Measurements from ENCODE around the gene MYO9B.

Gene MYO9B

DNA sequence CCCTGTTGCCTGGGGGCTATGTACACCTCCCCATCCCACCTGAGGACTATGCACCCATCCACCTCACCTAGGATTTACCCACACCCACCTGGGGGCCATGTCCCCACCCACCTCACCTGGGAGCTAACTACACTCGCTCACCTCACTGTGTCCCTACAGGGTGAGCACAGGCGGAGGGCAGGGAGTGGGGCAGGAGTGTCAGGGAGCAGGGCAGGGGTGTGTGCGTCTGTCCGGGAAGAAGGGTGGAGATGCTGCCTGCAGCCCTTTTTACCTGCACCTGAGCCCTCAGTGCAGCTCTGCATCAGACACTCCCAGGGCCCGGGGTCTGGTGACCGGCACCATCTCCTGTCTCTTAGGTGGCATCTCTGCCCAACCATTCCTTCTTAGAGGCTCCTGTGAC lies 38.4 kb upstream of the MYO9B start:
- Histone ChIP-seq H3K36me3 (ENCODE audit: control insufficient read depth in 5 of 5, insufficient read depth in 5 of 5, low read length in 5 of 5) (no peaks in the 10 kb centered on the region), H3K9ac (ENCODE audit: low read length in 5 of 5) (no peak overlapping the region), H3K4me1 (ENCODE audit: control insufficient read depth in 5 of 5, insufficient read depth in 5 of 5, low read length in 5 of 5) (peaks cover 0 to 11% (median 7%) of the 10 kb centered on the region in 5 donors), H3K4me3 (ENCODE audit: low read depth in 1 of 5, low read length in 5 of 5) (no peak overlapping the region), H3K27ac (ENCODE audit: low read depth, low read length) (no peak overlapping the region), H3K9me3 (ENCODE audit: control insufficient read depth in 5 of 5, low read length in 5 of 5) (no peaks in the 10 kb centered on the region), H3K27me3 (ENCODE audit: control insufficient read depth in 5 of 5, insufficient read depth in 4 of 5, low read length in 5 of 5) (peaks cover 0 to 7% (median 0%) of the 10 kb centered on the region in 5 donors)

- peaks cover 0 to 12% (median 7%) of the 10 kb centered on the region in 5 donors for H3K4me1 ChIP-seq (ENCODE audit: control insufficient read depth in 5 of 5, insufficient read depth in 5 of 5, low read length in 5 of 5)
- no peaks in the 10 kb centered on the region for H3K9me3 ChIP-seq (ENCODE audit: control insufficient read depth in 5 of 5, low read length in 5 of 5)
- H3K36me3 ChIP-seq (ENCODE audit: control insufficient read depth in 5 of 5, insufficient read depth in 5 of 5, low read length in 5 of 5) = no peaks in the 10 kb centered on the region
- no peak overlapping the region for H3K27ac ChIP-seq (ENCODE audit: low read depth, low read length)
- no peak overlapping the region for H3K9ac ChIP-seq (ENCODE audit: low read length in 5 of 5)
- no peak overlapping the region for H3K4me3 ChIP-seq (ENCODE audit: low read depth in 1 of 5, low read length in 5 of 5)
- peaks cover 0 to 7% (median 0%) of the 10 kb centered on the region in 5 donors for H3K27me3 ChIP-seq (ENCODE audit: control insufficient read depth in 5 of 5, insufficient read depth in 4 of 5, low read length in 5 of 5)
Measured at GRCh38 chr19:17037966-17038500, 37.5 kb upstream of the MYO9B start.

DNA sequence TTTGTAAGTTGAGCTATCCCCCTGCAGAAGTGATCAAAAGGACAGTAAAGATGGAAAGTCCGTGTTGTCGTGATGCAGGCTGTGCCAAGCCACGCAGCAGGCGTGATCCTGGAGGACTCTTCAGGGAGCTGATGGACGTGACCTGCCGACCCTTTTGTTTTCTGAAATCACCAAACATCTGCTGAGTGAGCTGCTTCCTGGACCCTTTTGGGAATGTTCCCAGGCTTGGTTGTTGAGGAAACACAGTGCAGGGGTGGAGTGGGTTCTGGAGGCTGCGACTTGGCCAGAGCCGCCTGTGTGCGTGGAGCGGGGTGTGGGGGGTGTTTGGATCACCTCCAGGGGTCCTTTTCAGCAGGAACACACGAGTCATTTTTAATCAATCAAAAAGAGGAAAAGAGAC lies 33.6 kb upstream of the MYO9B start:
- peaks cover 0 to 9% (median 0%) of the 10 kb centered on the region in 5 donors for H3K4me1 ChIP-seq (ENCODE audit: control insufficient read depth in 5 of 5, insufficient read depth in 5 of 5, low read length in 5 of 5)
- H3K4me3 ChIP-seq (ENCODE audit: low read depth in 1 of 5, low read length in 5 of 5) = no peak overlapping the region
- H3K9me3 ChIP-seq (ENCODE audit: control insufficient read depth in 5 of 5, low read length in 5 of 5) = no peaks in the 10 kb centered on the region
- peaks cover 0 to 3% (median 3%) of the 10 kb centered on the region in 5 donors for H3K27me3 ChIP-seq (ENCODE audit: control insufficient read depth in 5 of 5, insufficient read depth in 4 of 5, low read length in 5 of 5)
- no peak overlapping the region for H3K9ac ChIP-seq (ENCODE audit: low read length in 5 of 5)
- no peaks in the 10 kb centered on the region for H3K36me3 ChIP-seq (ENCODE audit: control insufficient read depth in 5 of 5, insufficient read depth in 5 of 5, low read length in 5 of 5)
- no peak overlapping the region for H3K27ac ChIP-seq (ENCODE audit: low read depth, low read length)

- Histone ChIP-seq H3K4me3 (ENCODE audit: low read depth in 1 of 5, low read length in 5 of 5) (no peak overlapping the region), H3K9ac (ENCODE audit: low read length in 5 of 5) (no peak overlapping the region), H3K4me1 (ENCODE audit: control insufficient read depth in 5 of 5, insufficient read depth in 5 of 5, low read length in 5 of 5) (peaks cover 0 to 14% (median 9%) of the 10 kb centered on the region in 5 donors), H3K36me3 (ENCODE audit: control insufficient read depth in 5 of 5, insufficient read depth in 5 of 5, low read length in 5 of 5) (peaks cover 0 to under 1% (median 0%) of the 10 kb centered on the region in 5 donors), H3K27ac (ENCODE audit: low read depth, low read length) (no peak overlapping the region), H3K9me3 (ENCODE audit: control insufficient read depth in 5 of 5, low read length in 5 of 5) (no peaks in the 10 kb centered on the region), H3K27me3 (ENCODE audit: control insufficient read depth in 5 of 5, insufficient read depth in 4 of 5, low read length in 5 of 5) (peaks cover 0 to 3% (median 0%) of the 10 kb centered on the region in 5 donors)
Measured at GRCh38 chr19:17043744-17044143, 31.8 kb upstream of the MYO9B start.

GRCh38 chr19:17045907-17046502 lies 29.6 kb upstream of the MYO9B start:
- Histone ChIP-seq H3K27ac (ENCODE audit: low read depth, low read length) (no peak overlapping the region), H3K9me3 (ENCODE audit: control insufficient read depth in 5 of 5, low read length in 5 of 5) (no peaks in the 10 kb centered on the region), H3K4me1 (ENCODE audit: control insufficient read depth in 5 of 5, insufficient read depth in 5 of 5, low read length in 5 of 5) (peaks cover 0 to 28% (median 9%) of the 10 kb centered on the region in 5 donors), H3K4me3 (ENCODE audit: low read depth in 1 of 5, low read length in 5 of 5) (no peak overlapping the region), H3K36me3 (ENCODE audit: control insufficient read depth in 5 of 5, insufficient read depth in 5 of 5, low read length in 5 of 5) (peaks cover 0 to 21% (median 13%) of the 10 kb centered on the region in 5 donors), H3K27me3 (ENCODE audit: control insufficient read depth in 5 of 5, insufficient read depth in 4 of 5, low read length in 5 of 5) (peaks cover 0 to 3% (median 0%) of the 10 kb centered on the region in 5 donors), H3K9ac (ENCODE audit: low read length in 5 of 5) (no peak overlapping the region)

DNA sequence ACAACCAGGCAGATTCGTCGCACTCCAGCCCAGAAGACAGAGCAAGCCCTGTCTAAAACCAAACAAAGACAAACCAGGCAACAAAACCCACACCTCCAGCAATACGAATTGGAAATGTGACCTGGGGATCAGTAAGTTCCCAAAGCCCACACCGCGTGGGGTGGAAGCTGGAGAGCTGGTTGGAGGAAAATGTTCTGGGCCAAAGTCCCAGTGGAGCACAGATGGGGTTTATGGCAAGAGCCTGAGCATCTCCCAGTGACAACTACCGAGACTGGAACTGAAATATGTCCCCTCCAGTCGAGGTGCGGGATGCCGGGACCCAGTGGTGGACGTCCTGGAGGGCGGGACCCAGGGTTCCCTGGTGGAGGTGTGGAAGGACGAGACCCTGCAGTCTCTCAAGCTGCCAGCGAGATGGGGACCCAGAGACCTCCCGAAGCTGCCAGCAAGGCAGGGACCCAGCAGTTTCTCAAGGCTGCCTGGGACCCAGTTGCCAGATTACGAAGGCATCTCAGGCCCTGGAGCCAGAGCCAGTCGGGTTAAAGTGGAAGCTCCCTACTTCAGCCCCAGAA lies 26.6 kb upstream of the MYO9B start:
- Histone ChIP-seq H3K36me3 (ENCODE audit: control insufficient read depth in 5 of 5, insufficient read depth in 5 of 5, low read length in 5 of 5) (peaks cover 0 to 36% (median 20%) of the 10 kb centered on the region in 5 donors), H3K27ac (ENCODE audit: low read depth, low read length) (peak overlapping the region; percentile 46), H3K4me1 (ENCODE audit: control insufficient read depth in 5 of 5, insufficient read depth in 5 of 5, low read length in 5 of 5) (peaks cover 0 to 24% (median 8%) of the 10 kb centered on the region in 5 donors)

GRCh38 chr19:17049711-17050280 lies 25.8 kb upstream of the MYO9B start:
- Histone ChIP-seq H3K9me3 (ENCODE audit: control insufficient read depth in 5 of 5, low read length in 5 of 5) (no peaks in the 10 kb centered on the region), H3K27ac (ENCODE audit: low read depth, low read length) (peak overlapping the region; percentile 46), H3K36me3 (ENCODE audit: control insufficient read depth in 5 of 5, insufficient read depth in 5 of 5, low read length in 5 of 5) (peaks cover 0 to 43% (median 25%) of the 10 kb centered on the region in 5 donors), H3K9ac (ENCODE audit: low read length in 5 of 5) (peak overlapping the region in 1 of 5 donors; percentile 21), H3K4me1 (ENCODE audit: control insufficient read depth in 5 of 5, insufficient read depth in 5 of 5, low read length in 5 of 5) (peaks cover 0 to 24% (median 8%) of the 10 kb centered on the region in 5 donors), H3K27me3 (ENCODE audit: control insufficient read depth in 5 of 5, insufficient read depth in 4 of 5, low read length in 5 of 5) (no peaks in the 10 kb centered on the region), H3K4me3 (ENCODE audit: low read depth in 1 of 5, low read length in 5 of 5) (no peak overlapping the region)

More for the DNA sequence above, 26.6 kb upstream of the MYO9B start:
- Histone ChIP-seq H3K9me3 (ENCODE audit: control insufficient read depth in 5 of 5, low read length in 5 of 5) (no peaks in the 10 kb centered on the region), H3K27me3 (ENCODE audit: control insufficient read depth in 5 of 5, insufficient read depth in 4 of 5, low read length in 5 of 5) (no peaks in the 10 kb centered on the region), H3K4me3 (ENCODE audit: low read depth in 1 of 5, low read length in 5 of 5) (no peak overlapping the region), H3K9ac (ENCODE audit: low read length in 5 of 5) (no peak overlapping the region)

GRCh38 chr19:17052439-17052838 lies 23.1 kb upstream of the MYO9B start:
- no peak overlapping the region for H3K9ac ChIP-seq (ENCODE audit: low read length in 5 of 5)
- H3K4me3 ChIP-seq (ENCODE audit: low read depth in 1 of 5, low read length in 5 of 5) = no peak overlapping the region
- no peaks in the 10 kb centered on the region for H3K27me3 ChIP-seq (ENCODE audit: control insufficient read depth in 5 of 5, insufficient read depth in 4 of 5, low read length in 5 of 5)
- peaks cover 0 to 24% (median 8%) of the 10 kb centered on the region in 5 donors for H3K4me1 ChIP-seq (ENCODE audit: control insufficient read depth in 5 of 5, insufficient read depth in 5 of 5, low read length in 5 of 5)
- no peaks in the 10 kb centered on the region for H3K9me3 ChIP-seq (ENCODE audit: control insufficient read depth in 5 of 5, low read length in 5 of 5)
- no peak overlapping the region for H3K27ac ChIP-seq (ENCODE audit: low read depth, low read length)
- H3K36me3 ChIP-seq (ENCODE audit: control insufficient read depth in 5 of 5, insufficient read depth in 5 of 5, low read length in 5 of 5) = peaks cover 0 to 57% (median 36%) of the 10 kb centered on the region in 5 donors

DNA sequence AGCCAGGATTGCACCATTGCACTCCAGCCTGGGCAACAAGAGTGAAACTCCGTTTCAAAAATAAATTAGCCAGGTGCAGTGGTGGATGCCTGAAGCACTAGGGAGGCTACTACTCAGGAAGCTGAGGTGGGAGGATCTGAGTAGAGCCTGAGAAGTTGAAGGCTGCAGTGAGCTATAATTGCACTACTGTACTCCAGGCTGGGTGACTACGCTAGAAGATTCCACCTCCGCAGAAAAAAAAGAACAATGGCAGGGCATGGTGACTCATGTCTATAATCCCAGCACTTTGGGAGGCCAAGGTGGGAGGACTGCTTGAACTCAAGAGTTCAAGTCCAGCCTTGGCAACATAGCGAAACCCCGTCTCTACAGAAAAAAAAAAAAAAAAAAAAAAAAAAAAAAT lies 20.8 kb upstream of the MYO9B start:
- Histone ChIP-seq H3K9ac (ENCODE audit: low read length in 5 of 5) (no peak overlapping the region), H3K4me3 (ENCODE audit: low read depth in 1 of 5, low read length in 5 of 5) (no peak overlapping the region), H3K27me3 (ENCODE audit: control insufficient read depth in 5 of 5, insufficient read depth in 4 of 5, low read length in 5 of 5) (no peaks in the 10 kb centered on the region), H3K27ac (ENCODE audit: low read depth, low read length) (no peak overlapping the region), H3K4me1 (ENCODE audit: control insufficient read depth in 5 of 5, insufficient read depth in 5 of 5, low read length in 5 of 5) (peaks cover 0 to 5% (median 0%) of the 10 kb centered on the region in 5 donors), H3K36me3 (ENCODE audit: control insufficient read depth in 5 of 5, insufficient read depth in 5 of 5, low read length in 5 of 5) (peaks cover 4 to 69% (median 49%) of the 10 kb centered on the region in 5 donors), H3K9me3 (ENCODE audit: control insufficient read depth in 5 of 5, low read length in 5 of 5) (peaks cover 3 to 15% (median 13%) of the 10 kb centered on the region in 5 donors)

DNA sequence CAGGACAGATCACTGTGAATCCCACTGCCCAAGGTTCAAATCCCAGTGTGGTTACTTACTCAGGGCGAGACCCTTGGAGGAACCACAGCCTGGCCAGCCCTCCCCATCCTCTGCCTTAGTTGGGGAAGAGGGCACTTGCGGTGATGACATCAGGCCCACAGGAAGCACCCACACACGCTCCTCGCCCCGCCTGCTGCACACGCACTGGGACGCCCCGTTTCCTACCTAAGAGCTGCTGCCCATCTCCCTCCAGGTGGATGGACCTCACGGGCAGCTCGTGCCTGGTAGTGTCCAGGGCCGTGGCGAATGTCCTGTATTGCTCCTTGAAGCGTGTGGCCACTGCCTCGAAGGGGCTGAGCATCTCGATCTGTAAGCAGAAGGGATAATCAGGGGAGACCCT lies 19.9 kb upstream of the MYO9B start:
- Histone ChIP-seq H3K9me3 (ENCODE audit: control insufficient read depth in 5 of 5, low read length in 5 of 5) (peaks cover 3 to 15% (median 13%) of the 10 kb centered on the region in 5 donors), H3K9ac (ENCODE audit: low read length in 5 of 5) (no peak overlapping the region), H3K36me3 (ENCODE audit: control insufficient read depth in 5 of 5, insufficient read depth in 5 of 5, low read length in 5 of 5) (peaks cover 4 to 65% (median 46%) of the 10 kb centered on the region in 5 donors), H3K27me3 (ENCODE audit: control insufficient read depth in 5 of 5, insufficient read depth in 4 of 5, low read length in 5 of 5) (no peaks in the 10 kb centered on the region), H3K4me3 (ENCODE audit: low read depth in 1 of 5, low read length in 5 of 5) (no peak overlapping the region), H3K27ac (ENCODE audit: low read depth, low read length) (no peak overlapping the region), H3K4me1 (ENCODE audit: control insufficient read depth in 5 of 5, insufficient read depth in 5 of 5, low read length in 5 of 5) (no peaks in the 10 kb centered on the region)

Data from subcutaneous abdominal adipose tissue (tissue), 5 donors.